Measurements from ENCODE around the gene LRRC70.

DNA sequence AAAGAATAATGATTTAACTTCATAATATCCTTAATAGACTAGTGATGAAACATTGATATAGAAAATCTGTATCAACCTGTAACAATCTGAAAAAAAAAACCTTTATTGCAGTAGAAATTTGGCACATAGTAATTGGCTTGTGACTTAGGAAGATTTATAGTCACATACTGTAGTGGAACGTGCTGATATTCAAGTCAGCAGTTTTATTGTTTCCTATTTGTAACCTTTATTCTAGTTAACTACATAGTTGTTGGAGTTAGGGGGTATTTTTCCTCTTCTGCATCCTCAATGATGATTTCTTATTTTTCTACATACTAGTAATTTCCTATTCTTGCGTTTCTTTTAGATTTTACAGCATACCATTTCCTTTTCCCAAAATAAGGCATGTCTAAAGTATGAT lies 14.5 kb upstream of the LRRC70 start:
- no peak for TF ChIP-seq ZFP30 (CRISPR knock-in tag; IDR thresholded peaks at IDR 0.05)
- no peak for TF ChIP-seq PPARA (CRISPR knock-in tag; IDR thresholded peaks at IDR 0.05; ENCODE audit: borderline replicate concordance)
- TF ChIP-seq, protein P1, sequence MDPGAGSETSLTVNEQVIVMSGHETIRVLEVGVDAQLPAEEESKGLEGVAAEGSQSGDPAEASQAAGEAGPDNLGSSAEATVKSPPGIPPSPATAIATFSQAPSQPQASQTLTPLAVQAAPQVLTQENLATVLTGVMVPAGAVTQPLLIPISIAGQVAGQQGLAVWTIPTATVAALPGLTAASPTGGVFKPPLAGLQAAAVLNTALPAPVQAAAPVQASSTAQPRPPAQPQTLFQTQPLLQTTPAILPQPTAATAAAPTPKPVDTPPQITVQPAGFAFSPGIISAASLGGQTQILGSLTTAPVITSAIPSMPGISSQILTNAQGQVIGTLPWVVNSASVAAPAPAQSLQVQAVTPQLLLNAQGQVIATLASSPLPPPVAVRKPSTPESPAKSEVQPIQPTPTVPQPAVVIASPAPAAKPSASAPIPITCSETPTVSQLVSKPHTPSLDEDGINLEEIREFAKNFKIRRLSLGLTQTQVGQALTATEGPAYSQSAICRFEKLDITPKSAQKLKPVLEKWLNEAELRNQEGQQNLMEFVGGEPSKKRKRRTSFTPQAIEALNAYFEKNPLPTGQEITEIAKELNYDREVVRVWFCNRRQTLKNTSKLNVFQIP (CRISPR knock-in tag; IDR thresholded peaks at IDR 0.05; ENCODE audit: borderline replicate concordance, low read depth) = no peak
- TF ChIP-seq TCF4 (CRISPR knock-in tag; IDR thresholded peaks at IDR 0.05; ENCODE audit: borderline replicate concordance) = no peak
- TF ChIP-seq, protein P2, sequence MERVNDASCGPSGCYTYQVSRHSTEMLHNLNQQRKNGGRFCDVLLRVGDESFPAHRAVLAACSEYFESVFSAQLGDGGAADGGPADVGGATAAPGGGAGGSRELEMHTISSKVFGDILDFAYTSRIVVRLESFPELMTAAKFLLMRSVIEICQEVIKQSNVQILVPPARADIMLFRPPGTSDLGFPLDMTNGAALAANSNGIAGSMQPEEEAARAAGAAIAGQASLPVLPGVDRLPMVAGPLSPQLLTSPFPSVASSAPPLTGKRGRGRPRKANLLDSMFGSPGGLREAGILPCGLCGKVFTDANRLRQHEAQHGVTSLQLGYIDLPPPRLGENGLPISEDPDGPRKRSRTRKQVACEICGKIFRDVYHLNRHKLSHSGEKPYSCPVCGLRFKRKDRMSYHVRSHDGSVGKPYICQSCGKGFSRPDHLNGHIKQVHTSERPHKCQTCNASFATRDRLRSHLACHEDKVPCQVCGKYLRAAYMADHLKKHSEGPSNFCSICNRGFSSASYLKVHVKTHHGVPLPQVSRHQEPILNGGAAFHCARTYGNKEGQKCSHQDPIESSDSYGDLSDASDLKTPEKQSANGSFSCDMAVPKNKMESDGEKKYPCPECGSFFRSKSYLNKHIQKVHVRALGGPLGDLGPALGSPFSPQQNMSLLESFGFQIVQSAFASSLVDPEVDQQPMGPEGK (CRISPR knock-in tag; IDR thresholded peaks at IDR 0.05; ENCODE audit: borderline replicate concordance) = no peak
- TF ChIP-seq, protein P3, sequence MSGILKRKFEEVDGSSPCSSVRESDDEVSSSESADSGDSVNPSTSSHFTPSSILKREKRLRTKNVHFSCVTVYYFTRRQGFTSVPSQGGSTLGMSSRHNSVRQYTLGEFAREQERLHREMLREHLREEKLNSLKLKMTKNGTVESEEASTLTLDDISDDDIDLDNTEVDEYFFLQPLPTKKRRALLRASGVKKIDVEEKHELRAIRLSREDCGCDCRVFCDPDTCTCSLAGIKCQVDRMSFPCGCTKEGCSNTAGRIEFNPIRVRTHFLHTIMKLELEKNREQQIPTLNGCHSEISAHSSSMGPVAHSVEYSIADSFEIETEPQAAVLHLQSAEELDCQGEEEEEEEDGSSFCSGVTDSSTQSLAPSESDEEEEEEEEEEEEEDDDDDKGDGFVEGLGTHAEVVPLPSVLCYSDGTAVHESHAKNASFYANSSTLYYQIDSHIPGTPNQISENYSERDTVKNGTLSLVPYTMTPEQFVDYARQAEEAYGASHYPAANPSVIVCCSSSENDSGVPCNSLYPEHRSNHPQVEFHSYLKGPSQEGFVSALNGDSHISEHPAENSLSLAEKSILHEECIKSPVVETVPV (CRISPR knock-in tag; IDR thresholded peaks at IDR 0.05) = no peak
- TF ChIP-seq, protein P4, sequence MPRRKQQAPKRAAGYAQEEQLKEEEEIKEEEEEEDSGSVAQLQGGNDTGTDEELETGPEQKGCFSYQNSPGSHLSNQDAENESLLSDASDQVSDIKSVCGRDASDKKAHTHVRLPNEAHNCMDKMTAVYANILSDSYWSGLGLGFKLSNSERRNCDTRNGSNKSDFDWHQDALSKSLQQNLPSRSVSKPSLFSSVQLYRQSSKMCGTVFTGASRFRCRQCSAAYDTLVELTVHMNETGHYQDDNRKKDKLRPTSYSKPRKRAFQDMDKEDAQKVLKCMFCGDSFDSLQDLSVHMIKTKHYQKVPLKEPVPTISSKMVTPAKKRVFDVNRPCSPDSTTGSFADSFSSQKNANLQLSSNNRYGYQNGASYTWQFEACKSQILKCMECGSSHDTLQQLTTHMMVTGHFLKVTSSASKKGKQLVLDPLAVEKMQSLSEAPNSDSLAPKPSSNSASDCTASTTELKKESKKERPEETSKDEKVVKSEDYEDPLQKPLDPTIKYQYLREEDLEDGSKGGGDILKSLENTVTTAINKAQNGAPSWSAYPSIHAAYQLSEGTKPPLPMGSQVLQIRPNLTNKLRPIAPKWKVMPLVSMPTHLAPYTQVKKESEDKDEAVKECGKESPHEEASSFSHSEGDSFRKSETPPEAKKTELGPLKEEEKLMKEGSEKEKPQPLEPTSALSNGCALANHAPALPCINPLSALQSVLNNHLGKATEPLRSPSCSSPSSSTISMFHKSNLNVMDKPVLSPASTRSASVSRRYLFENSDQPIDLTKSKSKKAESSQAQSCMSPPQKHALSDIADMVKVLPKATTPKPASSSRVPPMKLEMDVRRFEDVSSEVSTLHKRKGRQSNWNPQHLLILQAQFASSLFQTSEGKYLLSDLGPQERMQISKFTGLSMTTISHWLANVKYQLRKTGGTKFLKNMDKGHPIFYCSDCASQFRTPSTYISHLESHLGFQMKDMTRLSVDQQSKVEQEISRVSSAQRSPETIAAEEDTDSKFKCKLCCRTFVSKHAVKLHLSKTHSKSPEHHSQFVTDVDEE (CRISPR knock-in tag; IDR thresholded peaks at IDR 0.05) = no peak

All from SK-N-SH treated with all-trans-retinoic acid at 6 μM for 48 hours (cell line).